Ovary (tissue), 3 donors: Measurements from ENCODE around the gene TAOK3.

Experiments used
- EP300 ChIP-seq: sonication (generic); formaldehyde crosslinking; IDR thresholded peaks from one replicate; pipeline ENCODE4 v1.6.1; 2017; ENCODE audit warnings: antibody characterized with exemption
- POLR2A ChIP-seq: fragments of 450-650 bp; IDR thresholded peaks from one replicate; pipeline ENCODE4 v1.6.1; 2017; ENCODE audit warnings: antibody characterized with exemption, mild to moderate bottlenecking, moderate library complexity
- TF ChIP-seq, protein P1 (sequence below), 3 donors: fragments of 450-650 bp in 2 of 3; fragments of 200-600 bp in 1 of 3; IDR thresholded peaks; one replicate each; pipeline versions ENCODE4 v1.5.1 to v1.8.0; 2016 to 2022; ENCODE audit warnings: antibody characterized with exemption in 3 of 3, mild to moderate bottlenecking in 1 of 3
- donor health status: DM: no; HTN: no; CAD: no.

DNA sequence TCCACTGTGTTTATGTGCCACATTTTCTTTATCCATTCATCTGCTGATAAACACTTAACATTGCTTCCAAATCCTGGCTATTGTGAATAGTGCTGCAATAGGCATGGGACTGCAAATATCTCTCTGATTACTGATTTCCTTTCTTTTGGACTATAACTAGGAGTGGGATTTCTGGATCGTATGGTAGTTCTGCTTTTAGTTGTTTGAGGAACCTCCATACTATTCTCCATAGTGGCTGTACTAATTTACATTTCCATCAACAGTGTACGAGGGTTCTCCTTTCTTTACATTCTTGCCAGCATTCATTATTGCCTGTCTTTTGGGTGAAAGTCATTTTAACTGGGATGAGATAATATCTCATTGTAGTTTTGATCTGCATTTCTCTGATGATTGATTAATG lies 47.6 kb downstream of the TAOK3 start:
- TF ChIP-seq, protein P1, sequence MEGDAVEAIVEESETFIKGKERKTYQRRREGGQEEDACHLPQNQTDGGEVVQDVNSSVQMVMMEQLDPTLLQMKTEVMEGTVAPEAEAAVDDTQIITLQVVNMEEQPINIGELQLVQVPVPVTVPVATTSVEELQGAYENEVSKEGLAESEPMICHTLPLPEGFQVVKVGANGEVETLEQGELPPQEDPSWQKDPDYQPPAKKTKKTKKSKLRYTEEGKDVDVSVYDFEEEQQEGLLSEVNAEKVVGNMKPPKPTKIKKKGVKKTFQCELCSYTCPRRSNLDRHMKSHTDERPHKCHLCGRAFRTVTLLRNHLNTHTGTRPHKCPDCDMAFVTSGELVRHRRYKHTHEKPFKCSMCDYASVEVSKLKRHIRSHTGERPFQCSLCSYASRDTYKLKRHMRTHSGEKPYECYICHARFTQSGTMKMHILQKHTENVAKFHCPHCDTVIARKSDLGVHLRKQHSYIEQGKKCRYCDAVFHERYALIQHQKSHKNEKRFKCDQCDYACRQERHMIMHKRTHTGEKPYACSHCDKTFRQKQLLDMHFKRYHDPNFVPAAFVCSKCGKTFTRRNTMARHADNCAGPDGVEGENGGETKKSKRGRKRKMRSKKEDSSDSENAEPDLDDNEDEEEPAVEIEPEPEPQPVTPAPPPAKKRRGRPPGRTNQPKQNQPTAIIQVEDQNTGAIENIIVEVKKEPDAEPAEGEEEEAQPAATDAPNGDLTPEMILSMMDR (IDR thresholded peaks at IDR 0.05), result no peak
- no peak for TF ChIP-seq POLR2A
- TF ChIP-seq EP300, result no peak
